DMS53 treated with DMSO at 0.1 percent for 48 hours (cell line): ENCODE results near the gene TCL1A.
"Not testable (repeated sequence)": the region's sequence is repeated elsewhere in the genome, so short reads cannot be mapped to it uniquely, and the experiment has no call there.

Experiments
- DNase-seq: peaks from one replicate; lab custom pipeline; 2025; ENCODE audit not compliant: unreplicated experiment; lab: John Stamatoyannopoulos, UW

Gene TCL1A

GRCh38 chr14:95679148-95679815, 34.6 kb downstream of the TCL1A start:
- DNase-seq: no peak

GRCh38 chr14:95677179-95677835, 36.6 kb downstream of the TCL1A start:
- no peak for DNase-seq

GRCh38 chr14:95675486-95675885, 38.4 kb downstream of the TCL1A start:
- DNase-seq: no peak

- DNase-seq: no peak
Observed at GRCh38 chr14:95674613-95675012, 39.3 kb downstream of the TCL1A start.

- DNase-seq: no peak
Observed at GRCh38 chr14:95668235-95668772, 45.6 kb downstream of the TCL1A start.

GRCh38 chr14:95667249-95667693, 46.7 kb downstream of the TCL1A start:
- peak; percentile 83 for DNase-seq

- no peak for DNase-seq
Observed at GRCh38 chr14:95666450-95666849, 47.5 kb downstream of the TCL1A start.

GRCh38 chr14:95665530-95665929, 48.4 kb downstream of the TCL1A start:
- not testable (repeated sequence) for DNase-seq

GRCh38 chr14:95664546-95664945, 49.4 kb downstream of the TCL1A start:
- DNase-seq: peak; percentile 75

GRCh38 chr14:95664066-95664465, 49.9 kb downstream of the TCL1A start:
- peak; percentile 49 for DNase-seq

GRCh38 chr14:95663226-95663797, 50.6 kb downstream of the TCL1A start:
- no peak for DNase-seq

GRCh38 chr14:95662376-95663186, 51.3 kb downstream of the TCL1A start:
- DNase-seq: peak; percentile 33

- no peak for DNase-seq
Observed at GRCh38 chr14:95660651-95661515, 53.0 kb downstream of the TCL1A start.

- no peak for DNase-seq
Observed at GRCh38 chr14:95659990-95660385, 53.9 kb downstream of the TCL1A start.
